ENCODE measurements around the gene STH.
A peak's percentile ranks its signal among the peaks of the same experiment; 100 is the strongest.

STH gene

GRCh38 chr17:46028981-46029565, 30.0 kb downstream of the STH start:
- no peak for DNase-seq

- no peak for DNase-seq
Observed at GRCh38 chr17:46029627-46030026, 30.6 kb downstream of the STH start.

GRCh38 chr17:46030752-46031151, 31.7 kb downstream of the STH start:
- DNase-seq, result no peak

GRCh38 chr17:46031440-46031839, 32.4 kb downstream of the STH start:
- DNase-seq, result no peak

- no peak for DNase-seq
Observed at GRCh38 chr17:46031920-46032319, 32.9 kb downstream of the STH start.

- no peak for DNase-seq
Observed at GRCh38 chr17:46032909-46033308, 33.9 kb downstream of the STH start.

GRCh38 chr17:46033392-46033791, 34.3 kb downstream of the STH start:
- DNase-seq, result no peak

- DNase-seq, result no peak
Observed at GRCh38 chr17:46035112-46035818, 36.2 kb downstream of the STH start.

GRCh38 chr17:46036491-46036890, 37.4 kb downstream of the STH start:
- no peak for DNase-seq

- DNase-seq, result no peak
Observed at GRCh38 chr17:46037722-46038255, 38.7 kb downstream of the STH start.

GRCh38 chr17:46038414-46038813, 39.4 kb downstream of the STH start:
- no peak for DNase-seq

GRCh38 chr17:46038937-46039336, 39.9 kb downstream of the STH start:
- DNase-seq, result no peak

GRCh38 chr17:46039592-46040186, 40.6 kb downstream of the STH start:
- no peak for DNase-seq

GRCh38 chr17:46042246-46042645, 43.2 kb downstream of the STH start:
- DNase-seq, result no peak

- DNase-seq, result no peak
Observed at GRCh38 chr17:46042925-46043324, 43.9 kb downstream of the STH start.

- DNase-seq, result no peak
Observed at GRCh38 chr17:46043606-46044005, 44.6 kb downstream of the STH start.

GRCh38 chr17:46044286-46044928, 45.4 kb downstream of the STH start:
- peak; percentile 70 for DNase-seq

GRCh38 chr17:46044989-46045388, 45.9 kb downstream of the STH start:
- DNase-seq, result no peak

- no peak for DNase-seq
Observed at GRCh38 chr17:46045639-46046038, 46.6 kb downstream of the STH start.

GRCh38 chr17:46046957-46047356, 47.9 kb downstream of the STH start:
- no peak for DNase-seq

GRCh38 chr17:46047398-46047797, 48.3 kb downstream of the STH start:
- no peak for DNase-seq

GRCh38 chr17:46047856-46048255, 48.8 kb downstream of the STH start:
- DNase-seq, result no peak
